ENCODE data around the gene PCK1.

PCK1 gene

DNA sequence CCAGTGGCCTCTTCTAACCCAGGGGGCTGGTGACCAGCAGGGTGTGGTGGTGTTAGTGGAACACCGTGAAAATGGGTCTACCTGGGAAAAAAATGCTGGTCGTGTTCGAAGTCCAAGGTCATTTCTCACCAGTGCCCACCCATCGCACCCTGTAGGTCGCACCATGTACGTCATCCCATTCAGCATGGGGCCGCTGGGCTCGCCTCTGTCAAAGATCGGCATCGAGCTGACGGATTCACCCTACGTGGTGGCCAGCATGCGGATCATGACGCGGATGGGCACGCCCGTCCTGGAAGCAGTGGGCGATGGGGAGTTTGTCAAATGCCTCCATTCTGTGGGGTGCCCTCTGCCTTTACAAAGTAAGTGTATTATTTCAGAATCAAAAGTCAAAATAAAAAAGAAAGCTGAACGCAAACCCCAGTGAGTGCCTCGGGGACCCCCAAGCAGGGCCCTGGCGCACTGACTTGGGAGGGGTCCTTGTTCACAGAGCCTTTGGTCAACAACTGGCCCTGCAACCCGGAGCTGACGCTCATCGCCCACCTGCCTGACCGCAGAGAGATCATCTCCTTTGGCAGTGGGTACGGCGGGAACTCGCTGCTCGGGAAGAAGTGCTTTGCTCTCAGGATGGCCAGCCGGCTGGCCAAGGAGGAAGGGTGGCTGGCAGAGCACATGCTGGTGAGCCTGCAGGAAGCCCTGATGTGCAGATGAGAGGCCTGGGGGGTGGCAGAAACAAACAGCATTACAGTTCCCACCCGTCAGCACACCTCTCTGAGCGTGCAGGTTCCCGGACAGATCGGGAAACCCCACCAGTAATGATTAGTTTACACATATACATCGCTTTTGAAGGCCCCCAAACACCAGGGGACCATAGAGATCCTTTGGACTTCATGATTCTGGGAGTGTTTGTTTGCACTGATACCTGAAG lies 1.9 kb downstream of the PCK1 start:
- Histone ChIP-seq H3K4me3 (ENCODE audit: insufficient read depth in 1 of 2, low read depth in 1 of 2, low read length in 2 of 2) (no peak overlapping the region), H3K27ac (ENCODE audit: low read length, poor library complexity, severe bottlenecking) (no peak overlapping the region), H3K9ac (ENCODE audit: low read length) (no peak overlapping the region), H3K4ac (ENCODE audit: low read depth in 1 of 2, low read length in 2 of 2) (no peak overlapping the region), H3K18ac (ENCODE audit: low read depth in 1 of 2, low read length in 2 of 2) (no peak overlapping the region), H3K23ac (ENCODE audit: low read length in 2 of 2) (no peak overlapping the region), H3K14ac (ENCODE audit: low read length in 2 of 2) (no peak overlapping the region), H2BK12ac (ENCODE audit: low read length in 2 of 2) (no peak overlapping the region), H2BK5ac (ENCODE audit: low read depth, low read length, poor library complexity, severe bottlenecking) (no peak overlapping the region), H3K9me3 (ENCODE audit: control insufficient read depth, low read length) (no peaks in the 10 kb centered on the region), H4K91ac (ENCODE audit: low read length) (no peak overlapping the region), H4K8ac (ENCODE audit: low read length) (no peak overlapping the region), H2AK5ac (ENCODE audit: low read length, severe bottlenecking) (no peak overlapping the region), H3K36me3 (ENCODE audit: control insufficient read depth in 1 of 2, insufficient read depth in 2 of 2, low read depth in 1 of 2, low read length in 2 of 2) (no peaks in the 10 kb centered on the region), H2BK120ac (ENCODE audit: low read depth, low read length) (no peak overlapping the region), H3K79me1 (replicated peaks; ENCODE audit: low read length, poor library complexity, severe bottlenecking) (no peaks in the 10 kb centered on the region), H3K27me3 (ENCODE audit: control insufficient read depth in 1 of 2, insufficient read depth in 1 of 2, low read length in 2 of 2) (peaks cover 26 to 77% of the 10 kb centered on the region in 2 experiments), H3K4me2 (ENCODE audit: low read length, poor library complexity, severe bottlenecking) (no peak overlapping the region), H2AFZ (ENCODE audit: low read depth, low read length) (no peak overlapping the region), H3K4me1 (ENCODE audit: control insufficient read depth, insufficient read depth, low read depth, low read length) (peaks cover 10% of the 10 kb centered on the region), H2BK15ac (ENCODE audit: low read depth, poor library complexity, severe bottlenecking) (no peak overlapping the region)
- WGBS = 88% methylated on average over 29 of the region's 35 CpGs
- no peak for DNase-seq

DNA sequence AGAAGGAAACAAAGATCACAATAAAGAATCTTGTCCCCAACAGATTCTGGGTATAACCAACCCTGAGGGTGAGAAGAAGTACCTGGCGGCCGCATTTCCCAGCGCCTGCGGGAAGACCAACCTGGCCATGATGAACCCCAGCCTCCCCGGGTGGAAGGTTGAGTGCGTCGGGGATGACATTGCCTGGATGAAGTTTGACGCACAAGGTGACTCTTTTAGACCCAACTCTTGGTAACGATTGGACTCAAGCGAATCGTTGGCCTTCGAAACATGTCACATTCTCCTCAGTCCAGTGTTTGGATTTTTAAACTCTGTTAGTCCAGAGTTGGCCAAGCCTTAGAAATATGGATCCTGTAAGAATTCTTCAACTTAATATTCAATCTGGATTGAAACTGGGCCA lies 2.6 kb downstream of the PCK1 start:
- H3K4ac ChIP-seq (ENCODE audit: low read depth in 1 of 2, low read length in 2 of 2) = no peak overlapping the region
- H2AFZ ChIP-seq (ENCODE audit: low read depth, low read length) = no peak overlapping the region
- peaks cover 10% of the 10 kb centered on the region for H3K4me1 ChIP-seq (ENCODE audit: control insufficient read depth, insufficient read depth, low read depth, low read length)
- no peak overlapping the region for H3K4me3 ChIP-seq (ENCODE audit: insufficient read depth in 1 of 2, low read depth in 1 of 2, low read length in 2 of 2)
- no peak overlapping the region for H2BK5ac ChIP-seq (ENCODE audit: low read depth, low read length, poor library complexity, severe bottlenecking)
- H3K4me2 ChIP-seq (ENCODE audit: low read length, poor library complexity, severe bottlenecking) = no peak overlapping the region
- 97% methylated on average over 11 of the region's 12 CpGs for WGBS
- no peak overlapping the region for H3K23ac ChIP-seq (ENCODE audit: low read length in 2 of 2)
- no peak overlapping the region for H2BK15ac ChIP-seq (ENCODE audit: low read depth, poor library complexity, severe bottlenecking)
- no peak overlapping the region for H4K91ac ChIP-seq (ENCODE audit: low read length)
- DNase-seq = no peak
- H3K14ac ChIP-seq (ENCODE audit: low read length in 2 of 2) = no peak overlapping the region
- no peak overlapping the region for H2BK12ac ChIP-seq (ENCODE audit: low read length in 2 of 2)
- H3K9ac ChIP-seq (ENCODE audit: low read length) = no peak overlapping the region
- peaks cover 25 to 77% of the 10 kb centered on the region in 2 experiments for H3K27me3 ChIP-seq (ENCODE audit: control insufficient read depth in 1 of 2, insufficient read depth in 1 of 2, low read length in 2 of 2)
- no peak overlapping the region for H3K18ac ChIP-seq (ENCODE audit: low read depth in 1 of 2, low read length in 2 of 2)
- no peak overlapping the region for H2AK5ac ChIP-seq (ENCODE audit: low read length, severe bottlenecking)
- H4K8ac ChIP-seq (ENCODE audit: low read length) = no peak overlapping the region
- H2BK120ac ChIP-seq (ENCODE audit: low read depth, low read length) = no peak overlapping the region
- no peaks in the 10 kb centered on the region for H3K9me3 ChIP-seq (ENCODE audit: control insufficient read depth, low read length)
- no peak overlapping the region for H3K27ac ChIP-seq (ENCODE audit: low read length, poor library complexity, severe bottlenecking)
- H3K36me3 ChIP-seq (ENCODE audit: control insufficient read depth in 1 of 2, insufficient read depth in 2 of 2, low read depth in 1 of 2, low read length in 2 of 2) = no peaks in the 10 kb centered on the region
- H3K79me1 ChIP-seq (replicated peaks; ENCODE audit: low read length, poor library complexity, severe bottlenecking) = no peaks in the 10 kb centered on the region

DNA sequence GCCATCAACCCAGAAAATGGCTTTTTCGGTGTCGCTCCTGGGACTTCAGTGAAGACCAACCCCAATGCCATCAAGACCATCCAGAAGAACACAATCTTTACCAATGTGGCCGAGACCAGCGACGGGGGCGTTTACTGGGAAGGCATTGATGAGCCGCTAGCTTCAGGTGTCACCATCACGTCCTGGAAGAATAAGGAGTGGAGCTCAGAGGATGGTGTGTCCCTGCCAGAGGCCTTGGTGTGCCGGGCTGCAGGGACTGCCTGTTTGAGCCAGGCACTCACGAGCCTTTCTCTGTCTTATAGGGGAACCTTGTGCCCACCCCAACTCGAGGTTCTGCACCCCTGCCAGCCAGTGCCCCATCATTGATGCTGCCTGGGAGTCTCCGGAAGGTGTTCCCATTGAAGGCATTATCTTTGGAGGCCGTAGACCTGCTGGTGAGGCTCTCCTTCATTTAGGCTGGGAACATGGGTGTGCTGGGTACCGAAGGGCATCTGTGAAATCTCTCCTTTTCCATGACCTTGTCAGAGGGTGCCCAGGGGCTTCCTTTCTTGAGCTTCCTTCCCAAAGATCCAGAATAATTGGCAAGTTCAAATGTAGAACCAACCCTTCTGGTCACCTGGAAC lies 3.4 kb downstream of the PCK1 start:
- H3K4me3 ChIP-seq (ENCODE audit: insufficient read depth in 1 of 2, low read depth in 1 of 2, low read length in 2 of 2) = no peak overlapping the region
- no peak overlapping the region for H3K9ac ChIP-seq (ENCODE audit: low read length)
- no peak overlapping the region for H2BK15ac ChIP-seq (ENCODE audit: low read depth, poor library complexity, severe bottlenecking)
- no peaks in the 10 kb centered on the region for H3K9me3 ChIP-seq (ENCODE audit: control insufficient read depth, low read length)
- H4K8ac ChIP-seq (ENCODE audit: low read length) = no peak overlapping the region
- no peak overlapping the region for H3K18ac ChIP-seq (ENCODE audit: low read depth in 1 of 2, low read length in 2 of 2)
- DNase-seq = no peak
- H3K27ac ChIP-seq (ENCODE audit: low read length, poor library complexity, severe bottlenecking) = no peak overlapping the region
- H2AFZ ChIP-seq (ENCODE audit: low read depth, low read length) = no peak overlapping the region
- no peak overlapping the region for H3K4ac ChIP-seq (ENCODE audit: low read depth in 1 of 2, low read length in 2 of 2)
- no peak overlapping the region for H3K23ac ChIP-seq (ENCODE audit: low read length in 2 of 2)
- H3K4me1 ChIP-seq (ENCODE audit: control insufficient read depth, insufficient read depth, low read depth, low read length) = peaks cover 10% of the 10 kb centered on the region
- WGBS = 73% methylated on average over 14 of the region's 14 CpGs
- H2BK12ac ChIP-seq (ENCODE audit: low read length in 2 of 2) = no peak overlapping the region
- peaks cover 23 to 75% of the 10 kb centered on the region in 2 experiments for H3K27me3 ChIP-seq (ENCODE audit: control insufficient read depth in 1 of 2, insufficient read depth in 1 of 2, low read length in 2 of 2)
- no peak overlapping the region for H3K4me2 ChIP-seq (ENCODE audit: low read length, poor library complexity, severe bottlenecking)
- H2AK5ac ChIP-seq (ENCODE audit: low read length, severe bottlenecking) = no peak overlapping the region
- H3K14ac ChIP-seq (ENCODE audit: low read length in 2 of 2) = no peak overlapping the region
- H3K36me3 ChIP-seq (ENCODE audit: control insufficient read depth in 1 of 2, insufficient read depth in 2 of 2, low read depth in 1 of 2, low read length in 2 of 2) = no peaks in the 10 kb centered on the region
- H3K79me1 ChIP-seq (replicated peaks; ENCODE audit: low read length, poor library complexity, severe bottlenecking) = no peaks in the 10 kb centered on the region
- H2BK5ac ChIP-seq (ENCODE audit: low read depth, low read length, poor library complexity, severe bottlenecking) = no peak overlapping the region
- no peak overlapping the region for H4K91ac ChIP-seq (ENCODE audit: low read length)
- H2BK120ac ChIP-seq (ENCODE audit: low read depth, low read length) = no peak overlapping the region

GRCh38 chr20:57564951-57565642 lies 4.2 kb downstream of the PCK1 start:
- Histone ChIP-seq H3K14ac (ENCODE audit: low read length in 2 of 2) (no peak overlapping the region), H2BK15ac (ENCODE audit: low read depth, poor library complexity, severe bottlenecking) (no peak overlapping the region), H3K36me3 (ENCODE audit: control insufficient read depth in 1 of 2, insufficient read depth in 2 of 2, low read depth in 1 of 2, low read length in 2 of 2) (no peaks in the 10 kb centered on the region), H3K4me2 (ENCODE audit: low read length, poor library complexity, severe bottlenecking) (no peak overlapping the region), H3K23ac (ENCODE audit: low read length in 2 of 2) (no peak overlapping the region), H2BK5ac (ENCODE audit: low read depth, low read length, poor library complexity, severe bottlenecking) (no peak overlapping the region), H3K4me1 (ENCODE audit: control insufficient read depth, insufficient read depth, low read depth, low read length) (peaks cover 9% of the 10 kb centered on the region), H4K8ac (ENCODE audit: low read length) (no peak overlapping the region), H3K79me1 (replicated peaks; ENCODE audit: low read length, poor library complexity, severe bottlenecking) (no peaks in the 10 kb centered on the region), H2BK120ac (ENCODE audit: low read depth, low read length) (no peak overlapping the region), H3K4me3 (ENCODE audit: insufficient read depth in 1 of 2, low read depth in 1 of 2, low read length in 2 of 2) (no peak overlapping the region), H2AK5ac (ENCODE audit: low read length, severe bottlenecking) (no peak overlapping the region), H3K27ac (ENCODE audit: low read length, poor library complexity, severe bottlenecking) (no peak overlapping the region), H4K91ac (ENCODE audit: low read length) (no peak overlapping the region), H2BK12ac (ENCODE audit: low read length in 2 of 2) (no peak overlapping the region), H3K18ac (ENCODE audit: low read depth in 1 of 2, low read length in 2 of 2) (no peak overlapping the region), H3K9me3 (ENCODE audit: control insufficient read depth, low read length) (no peaks in the 10 kb centered on the region), H3K27me3 (ENCODE audit: control insufficient read depth in 1 of 2, insufficient read depth in 1 of 2, low read length in 2 of 2) (peaks cover 22 to 68% of the 10 kb centered on the region in 2 experiments), H2AFZ (ENCODE audit: low read depth, low read length) (no peak overlapping the region), H3K4ac (ENCODE audit: low read depth in 1 of 2, low read length in 2 of 2) (no peak overlapping the region), H3K9ac (ENCODE audit: low read length) (no peak overlapping the region)
- WGBS = 87% methylated on average over 11 of the region's 11 CpGs
- DNase-seq = no peak

Measured in mesenchymal stem cell (in vitro differentiated cells and primary cell).